Measurements from ENCODE around the gene DOLPP1.
"Not testable (repeated sequence)": the region's sequence is repeated elsewhere in the genome, so short reads cannot be mapped to it uniquely, and the experiment has no call there.

DOLPP1 gene

GRCh38 chr9:129080601-129081387 lies at the start of gene DOLPP1:
Gene DOLPP1 (plus strand): TSS chr9:129081111. CDS start chr9:129081132, 21 bp downstream.
- DNase-seq (ENCODE audit: extremely low read depth in 1 of 2, low read depth in 1 of 2) = peak; percentile 98

GRCh38 chr9:129031514-129031913 lies 49.4 kb upstream of the DOLPP1 start:
- no peak for DNase-seq (ENCODE audit: extremely low read depth in 1 of 2, low read depth in 1 of 2)

- DNase-seq (ENCODE audit: extremely low read depth in 1 of 2, low read depth in 1 of 2) = no peak
These were observed 48.3 kb upstream of the DOLPP1 start for GRCh38 chr9:129032541-129033159.

- no peak for DNase-seq (ENCODE audit: extremely low read depth in 1 of 2, low read depth in 1 of 2)
These were observed 47.7 kb upstream of the DOLPP1 start for GRCh38 chr9:129033216-129033615.

- not testable (repeated sequence) for DNase-seq (ENCODE audit: extremely low read depth in 1 of 2, low read depth in 1 of 2)
These were observed 45.1 kb upstream of the DOLPP1 start for GRCh38 chr9:129035838-129036237.

- DNase-seq (ENCODE audit: extremely low read depth in 1 of 2, low read depth in 1 of 2) = peak; percentile 91 to 97
These were observed 44.5 kb upstream of the DOLPP1 start, which contains the start of gene MIGA2 for GRCh38 chr9:129036241-129036922. Gene MIGA2 (plus strand): TSS chr9:129036626. CDS start chr9:129040595, 3,969 bp downstream.

GRCh38 chr9:129036923-129037766 lies 43.8 kb upstream of the DOLPP1 start:
- DNase-seq (ENCODE audit: extremely low read depth in 1 of 2, low read depth in 1 of 2) = no peak

- DNase-seq (ENCODE audit: extremely low read depth in 1 of 2, low read depth in 1 of 2) = no peak
These were observed 43.2 kb upstream of the DOLPP1 start for GRCh38 chr9:129037767-129038098.

GRCh38 chr9:129038109-129038852 lies 42.6 kb upstream of the DOLPP1 start:
- DNase-seq (ENCODE audit: extremely low read depth in 1 of 2, low read depth in 1 of 2) = no peak

GRCh38 chr9:129040113-129040643 lies 40.7 kb upstream of the DOLPP1 start:
- no peak for DNase-seq (ENCODE audit: extremely low read depth in 1 of 2, low read depth in 1 of 2)

GRCh38 chr9:129042016-129042415 lies 38.9 kb upstream of the DOLPP1 start:
- no peak for DNase-seq (ENCODE audit: extremely low read depth in 1 of 2, low read depth in 1 of 2)

- no peak for DNase-seq (ENCODE audit: extremely low read depth in 1 of 2, low read depth in 1 of 2)
These were observed 28.3 kb upstream of the DOLPP1 start for GRCh38 chr9:129052592-129052991.

- DNase-seq (ENCODE audit: extremely low read depth in 1 of 2, low read depth in 1 of 2) = no peak
These were observed 27.9 kb upstream of the DOLPP1 start for GRCh38 chr9:129053020-129053419.

GRCh38 chr9:129054163-129054851 lies 26.6 kb upstream of the DOLPP1 start:
- DNase-seq (ENCODE audit: extremely low read depth in 1 of 2, low read depth in 1 of 2) = no peak

- no peak for DNase-seq (ENCODE audit: extremely low read depth in 1 of 2, low read depth in 1 of 2)
These were observed 21.7 kb upstream of the DOLPP1 start for GRCh38 chr9:129058965-129059795.

- DNase-seq (ENCODE audit: extremely low read depth in 1 of 2, low read depth in 1 of 2) = no peak
These were observed 20.8 kb upstream of the DOLPP1 start for GRCh38 chr9:129059796-129060785.

GRCh38 chr9:129060991-129061390 lies 19.9 kb upstream of the DOLPP1 start:
- no peak for DNase-seq (ENCODE audit: extremely low read depth in 1 of 2, low read depth in 1 of 2)
